Naive B cell (primary cell): ENCODE measurements around the gene STXBP4. TPM values are rescaled to one million over a fixed set of nuclear protein-coding genes. Genes with fewer than 3 reads are reported as not detected.

Source experiments
- ATAC-seq, 2 donors: fragments of 150-1000 bp; cut with Tn5 transposase; 2 replicates each; pipeline ENCODE4 v1.10.0; 2021; ENCODE audit warnings: low read depth in 2 of 2, mild to moderate bottlenecking in 2 of 2, moderate library complexity in 2 of 2
- DNase-seq: peaks from one replicate; pipeline ENCODE4 v3.0.0; 2022
- H3K27ac Mint-ChIP-seq, 6 donors: one replicate each; pipeline ENCODE4 v1.8.0; 2020 to 2022; ENCODE audit warnings: mild to moderate bottlenecking in 6 of 6, mixed read lengths in 6 of 6, moderate library complexity in 5 of 6, inconsistent platforms in 2 of 6
- H3K27me3 Mint-ChIP-seq, 3 donors: one replicate each; pipeline ENCODE4 v1.8.0; 2021 to 2022; ENCODE audit warnings: mixed read lengths in 3 of 3, mild to moderate bottlenecking in 1 of 3
- H3K36me3 Mint-ChIP-seq, 2 donors: one replicate each; pipeline ENCODE4 v1.8.0; 2020 to 2022; ENCODE audit warnings: mixed read lengths in 2 of 2, inconsistent platforms in 1 of 2, mild to moderate bottlenecking in 1 of 2
- H3K4me1 Mint-ChIP-seq, 3 donors: one replicate each; pipeline ENCODE4 v1.8.0; 2020 to 2022; ENCODE audit warnings: mixed read lengths in 3 of 3, inconsistent platforms in 1 of 3, mild to moderate bottlenecking in 1 of 3, moderate library complexity in 1 of 3
- H3K4me3 Mint-ChIP-seq, 8 donors: one replicate each; pipeline ENCODE4 v1.8.0; 2020 to 2022; ENCODE audit warnings: mild to moderate bottlenecking in 8 of 8, mixed read lengths in 8 of 8, moderate library complexity in 8 of 8, inconsistent platforms in 2 of 8
- H3K9me3 Mint-ChIP-seq, 7 donors: one replicate each; pipeline ENCODE4 v1.8.0; 2020 to 2022; ENCODE audit warnings: mixed read lengths in 7 of 7, mild to moderate bottlenecking in 5 of 7, inconsistent platforms in 2 of 7, moderate library complexity in 1 of 7
- polyA plus RNA-seq, 6 donors: library from polyadenylated mRNA; unstranded; fragments of 300-500 nt; fragmentation: Illumina TruSeq; gene quantifications; one replicate each; pipeline ENCODE4 v1.2.3, GENCODE V29; 2021; ENCODE audit warnings: low read depth in 6 of 6

Gene STXBP4
- polyA plus RNA-seq, 6 donors from 2014 or later = 3.5 to 11.5 (median 5.7) TPM

DNA sequence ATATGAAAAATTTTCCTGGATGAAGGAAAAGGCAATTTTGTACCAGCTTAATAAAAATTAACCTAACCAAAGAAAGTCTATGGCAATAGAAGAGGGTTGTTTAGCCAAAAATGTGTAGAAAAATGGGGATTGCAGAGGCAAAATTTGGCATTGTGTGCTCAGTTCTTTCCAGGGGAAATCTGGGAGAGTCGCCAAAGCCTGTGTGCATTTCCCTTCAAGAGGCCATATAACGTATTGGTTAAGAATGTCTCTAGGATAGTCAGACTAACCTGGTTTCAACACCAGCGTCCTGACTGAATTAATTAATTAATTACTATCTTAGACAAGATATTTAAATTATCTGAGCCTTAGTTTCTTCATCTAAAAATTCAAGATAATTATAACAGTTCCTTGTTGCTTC, 251.4 kb downstream of the STXBP4 start:
- no peak overlapping the region for H3K4me3 Mint-ChIP-seq
- H3K27me3 Mint-ChIP-seq = peaks cover 19 to 31% (median 28%) of the 10 kb centered on the region in 3 donors
- no peaks in the 10 kb centered on the region for H3K36me3 Mint-ChIP-seq
- H3K9me3 Mint-ChIP-seq = peaks cover 0 to 5% (median 0%) of the 10 kb centered on the region in 7 donors
- H3K4me1 Mint-ChIP-seq = no peaks in the 10 kb centered on the region
- H3K27ac Mint-ChIP-seq = no peak overlapping the region
- ATAC-seq = no peak
- no peak for DNase-seq

Other genes starting within 250 kb of the STXBP4 start
- not detected for gene TOM1L1, start 67.9 kb upstream of the STXBP4 start, polyA plus RNA-seq
- gene COX11, start 111 bp upstream of the STXBP4 start, polyA plus RNA-seq = 10 to 100 TPM; 49.1 to 72.2 (median 59.1) TPM